T-cell (primary cell): ENCODE measurements around the gene EP400. TPM values are rescaled to one million over a fixed set of nuclear protein-coding genes. Genes with fewer than 3 reads are reported as not detected.

Experiments used
- ATAC-seq, 4 experiments: fragments of 200-7000 bp in 3 of 4; fragments of 150-1000 bp in 1 of 4; cut with Tn5 transposase; replicated peaks in 1 of 4; 1 replicate in 3 of 4; 2 replicates in 1 of 4; pipeline ENCODE4 v1.10.0; 2021; ENCODE audit warnings: moderate library complexity in 3 of 4, mild to moderate bottlenecking in 2 of 4, moderate number of reproducible peaks in 1 of 4
- CTCF ChIA-PET, 2 donors: fragments of 300-600 bp; sonication (Branson Sonifier 250); formaldehyde crosslinking; loops; one replicate each; lab custom pipeline; 2022; ENCODE audit warnings: antibody characterized with exemption in 2 of 2; lab: Charles Lee
- POLR2A ChIA-PET, 2 donors: fragments of 300-600 bp; sonication (Branson Sonifier 250); formaldehyde crosslinking; loops; one replicate each; lab custom pipeline; 2022; ENCODE audit warnings: antibody characterized with exemption in 2 of 2; lab: Charles Lee
- DNase-seq, 35 experiments: peaks; one replicate each; pipeline versions ENCODE4 v3.0.0 to v3.0.0-alpha.2; 2013 to 2023
- H3K27ac ChIP-seq: one replicate; pipeline ENCODE4 v1.5.1; 2013; ENCODE audit warnings: low read length
- H3K27me3 ChIP-seq, 2 experiments: replicated peaks in 1 of 2; 1 replicate in 1 of 2; 2 replicates in 1 of 2; pipeline versions ENCODE4 v1.6.1 to v1.7.0; 2013; ENCODE audit warnings: low read length in 1 of 2, mixed read lengths in 1 of 2; ENCODE audit not compliant: control insufficient read depth in 2 of 2, insufficient read depth in 2 of 2; ENCODE audit errors: extremely low read depth in 1 of 2
- H3K36me3 ChIP-seq, 2 donors: 1 replicate in 1 of 2; 2 replicates in 1 of 2; pipeline versions ENCODE4 v1.6.1 to v1.7.0; 2013; ENCODE audit warnings: low read length in 1 of 2; ENCODE audit not compliant: control insufficient read depth in 2 of 2, insufficient read depth in 1 of 2; ENCODE audit errors: extremely low read depth in 1 of 2
- H3K4me1 ChIP-seq, 2 experiments: 1 replicate in 1 of 2; 2 replicates in 1 of 2; pipeline versions ENCODE4 v1.6.1 to v1.7.0; 2013; ENCODE audit warnings: low read length in 2 of 2, mixed read lengths in 1 of 2; ENCODE audit not compliant: insufficient read depth in 2 of 2, control insufficient read depth in 1 of 2; ENCODE audit errors: extremely low read depth in 1 of 2
- H3K4me3 ChIP-seq, 2 donors: 1 replicate in 1 of 2; 2 replicates in 1 of 2; pipeline versions ENCODE4 v1.5.1 to v1.7.0; 2013; ENCODE audit warnings: mild to moderate bottlenecking in 2 of 2, low read length in 1 of 2, moderate library complexity in 1 of 2; ENCODE audit not compliant: control insufficient read depth in 1 of 2; ENCODE audit errors: extremely low read depth in 1 of 2
- H3K9me3 ChIP-seq: 2 replicates; pipeline ENCODE4 v1.7.0; 2013
- H3K27ac Mint-ChIP-seq, 2 donors: one replicate each; pipeline ENCODE4 v1.8.0; 2020 to 2021; ENCODE audit warnings: mild to moderate bottlenecking in 2 of 2, mixed read lengths in 2 of 2
- H3K27me3 Mint-ChIP-seq, 2 donors: one replicate each; pipeline ENCODE4 v1.8.0; 2021 to 2022; ENCODE audit warnings: mixed read lengths in 2 of 2
- H3K36me3 Mint-ChIP-seq: one replicate; pipeline ENCODE4 v1.8.0; 2021; ENCODE audit warnings: mixed read lengths
- H3K4me1 Mint-ChIP-seq, 3 donors: one replicate each; pipeline ENCODE4 v1.8.0; 2020 to 2022; ENCODE audit warnings: mixed read lengths in 3 of 3, mild to moderate bottlenecking in 1 of 3
- H3K4me3 Mint-ChIP-seq, 3 donors: one replicate each; pipeline ENCODE4 v1.8.0; 2020 to 2022; ENCODE audit warnings: mild to moderate bottlenecking in 3 of 3, mixed read lengths in 3 of 3, moderate library complexity in 3 of 3
- H3K9me3 Mint-ChIP-seq, 3 donors: one replicate each; pipeline ENCODE4 v1.8.0; 2020 to 2022; ENCODE audit warnings: mixed read lengths in 3 of 3
- WGBS: methylation state at CpG from one replicate; pipeline ENCODE4 v1.1.5; 2013; ENCODE audit warnings: missing lambda C conversion rate; ENCODE audit not compliant: insufficient coverage; 5-methylcytosine and 5-hydroxymethylcytosine counted together
- total RNA-seq, 35 experiments: library from RNA in 6 of 35; stranded (reverse) in 6 of 35; fragments of 120-200 nt in 1 of 35; gene quantifications; one replicate each; pipeline versions ENCODE4 v1.2.1 to v1.2.4 and lab custom pipeline; 2013 to 2026

Gene EP400
- total RNA-seq, 5 donors from 2014 or later (not counting 1 experiment from before 2014, with no cell fraction given), result 75.7 to 84.3 (median 79.2) TPM

GRCh38 chr12:132063491-132063890 is 113.7 kb downstream of the EP400 start:
- Histone ChIP-seq H3K9me3 (no peaks in the 10 kb centered on the region), H3K27ac (no peak overlapping the region), H3K27me3 (no peaks in the 10 kb centered on the region), H3K4me3 (no peak overlapping the region), H3K36me3 (peaks cover 14 to 64% of the 10 kb centered on the region in 2 donors), H3K4me1 (peaks cover 11 to 18% of the 10 kb centered on the region in 2 experiments)
- H3K9me3 Mint-ChIP-seq, result no peaks in the 10 kb centered on the region
- 66% methylated on average over 10 of the region's 10 CpGs for WGBS
- ATAC-seq (peak in 1 of 4 experiments; percentile 38), DNase-seq (no peak)
- peak overlapping the region in 1 of 2 donors; percentile 8 for H3K27ac Mint-ChIP-seq
- no peaks in the 10 kb centered on the region for H3K27me3 Mint-ChIP-seq
- H3K4me1 Mint-ChIP-seq, result peaks cover 12 to 30% (median 26%) of the 10 kb centered on the region in 3 donors
- peaks cover 40% of the 10 kb centered on the region for H3K36me3 Mint-ChIP-seq
- ChIA-PET CTCF (no interaction called here), POLR2A (no interaction called here)
- no peak overlapping the region for H3K4me3 Mint-ChIP-seq

- ChIA-PET POLR2A (no interaction called here), CTCF (interaction anchor here in 1 of 2 donors (0.6 kb wide), 1 partner anchor 552 kb away, joined by 3 read pairs; no protein-coding TSS in a partner anchor)
- ATAC-seq (no peak), DNase-seq (peak in 1 of 35 experiments; percentile 26)
- Histone ChIP-seq H3K4me1 (peaks cover 11 to 18% of the 10 kb centered on the region in 2 experiments), H3K9me3 (no peaks in the 10 kb centered on the region), H3K27ac (no peak overlapping the region), H3K36me3 (peaks cover 16 to 66% of the 10 kb centered on the region in 2 donors), H3K4me3 (no peak overlapping the region), H3K27me3 (no peaks in the 10 kb centered on the region)
- 91% methylated on average over 17 of the region's 19 CpGs for WGBS
- Mint-ChIP-seq H3K36me3 (peaks cover 40% of the 10 kb centered on the region), H3K4me3 (no peak overlapping the region), H3K27ac (peak overlapping the region in 1 of 2 donors; percentile 12), H3K4me1 (peaks cover 12 to 30% (median 26%) of the 10 kb centered on the region in 3 donors), H3K9me3 (no peaks in the 10 kb centered on the region), H3K27me3 (no peaks in the 10 kb centered on the region)
Measured at GRCh38 chr12:132064631-132065030, 114.9 kb downstream of the EP400 start.

- peaks cover 11 to 18% of the 10 kb centered on the region in 2 experiments for H3K4me1 ChIP-seq
- Mint-ChIP-seq H3K27ac (peak overlapping the region in 1 of 2 donors; percentile 12), H3K27me3 (no peaks in the 10 kb centered on the region), H3K9me3 (no peaks in the 10 kb centered on the region), H3K36me3 (peaks cover 40% of the 10 kb centered on the region), H3K4me3 (peak overlapping the region in 1 of 3 donors; percentile 75), H3K4me1 (peaks cover 12 to 33% (median 26%) of the 10 kb centered on the region in 3 donors)
- DNase-seq (no peak), ATAC-seq (no peak)
- peaks cover 19 to 70% of the 10 kb centered on the region in 2 donors for H3K36me3 ChIP-seq
- POLR2A ChIA-PET, result no interaction called here
- no peak overlapping the region for H3K4me3 ChIP-seq
- no peak overlapping the region for H3K27ac ChIP-seq
- 97% methylated on average over 9 of the region's 10 CpGs for WGBS
- H3K9me3 ChIP-seq, result no peaks in the 10 kb centered on the region
- H3K27me3 ChIP-seq, result no peaks in the 10 kb centered on the region
- CTCF ChIA-PET, result no interaction called here
Measured at GRCh38 chr12:132065203-132065602, 115.5 kb downstream of the EP400 start.

- no peaks in the 10 kb centered on the region for H3K9me3 Mint-ChIP-seq
- H3K27ac ChIP-seq, result peak overlapping the region; percentile 9
- peaks cover 42% of the 10 kb centered on the region for H3K36me3 Mint-ChIP-seq
- no peaks in the 10 kb centered on the region for H3K27me3 Mint-ChIP-seq
- peaks cover 19 to 70% of the 10 kb centered on the region in 2 donors for H3K36me3 ChIP-seq
- H3K4me1 ChIP-seq, result peaks cover 11 to 18% of the 10 kb centered on the region in 2 experiments
- H3K27me3 ChIP-seq, result no peaks in the 10 kb centered on the region
- DNase-seq, result no peak
- peaks cover 12 to 35% (median 26%) of the 10 kb centered on the region in 3 donors for H3K4me1 Mint-ChIP-seq
- POLR2A ChIA-PET, result no interaction called here
- CTCF ChIA-PET, result interaction anchor here in 1 of 2 donors (0.6 kb wide), 1 partner anchor 43 kb away, joined by 3 read pairs; no protein-coding TSS in a partner anchor
- ATAC-seq, result peak in 1 of 4 experiments; percentile 6
- no CpG with 5 or more reads among the region's 4 CpGs for WGBS
- H3K4me3 Mint-ChIP-seq, result peak overlapping the region; percentile 43 to 76 (median 75)
- H3K9me3 ChIP-seq, result no peaks in the 10 kb centered on the region
- H3K27ac Mint-ChIP-seq, result peak overlapping the region; percentile 88 to 92
- H3K4me3 ChIP-seq, result no peak overlapping the region
Measured at GRCh38 chr12:132065609-132066344, 116.0 kb downstream of the EP400 start.

DNA sequence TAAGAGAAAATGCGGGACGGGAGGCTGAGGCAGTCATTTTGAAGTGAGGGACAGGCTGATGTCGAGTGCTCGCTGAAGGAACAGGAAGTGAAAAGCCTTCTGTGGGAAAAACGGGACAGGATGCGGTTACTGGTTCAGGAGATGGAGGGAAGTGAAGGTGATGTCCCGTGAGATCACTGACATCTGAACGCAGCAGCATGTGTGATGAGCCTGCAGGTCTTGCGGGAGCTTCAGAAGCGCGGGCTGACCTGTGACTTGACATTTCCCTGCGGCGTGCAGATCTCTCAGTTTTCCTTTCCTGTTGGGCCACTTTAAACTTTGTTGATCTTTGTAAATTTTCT is 116.6 kb downstream of the EP400 start:
- H3K4me3 ChIP-seq, result peak overlapping the region in 1 of 2 donors; percentile 17
- peaks cover 19 to 70% of the 10 kb centered on the region in 2 donors for H3K36me3 ChIP-seq
- Mint-ChIP-seq H3K4me3 (peak overlapping the region; percentile 43 to 76 (median 75)), H3K9me3 (no peaks in the 10 kb centered on the region), H3K27ac (peak overlapping the region; percentile 88 to 92), H3K4me1 (peaks cover 12 to 36% (median 26%) of the 10 kb centered on the region in 3 donors), H3K27me3 (no peaks in the 10 kb centered on the region), H3K36me3 (peaks cover 39% of the 10 kb centered on the region)
- WGBS, result 2% methylated on average over 7 of the region's 13 CpGs
- POLR2A ChIA-PET, result no interaction called here
- no peaks in the 10 kb centered on the region for H3K27me3 ChIP-seq
- DNase-seq (peak in 10 of 35 experiments; percentile 10 to 51 (median 15)), ATAC-seq (peak; percentile 45 to 77 (median 52))
- CTCF ChIA-PET, result interaction anchor here in 1 of 2 donors (0.6 kb wide), 1 partner anchor 43 kb away, joined by 3 read pairs; no protein-coding TSS in a partner anchor
- no peaks in the 10 kb centered on the region for H3K9me3 ChIP-seq
- peak overlapping the region; percentile 9 for H3K27ac ChIP-seq
- H3K4me1 ChIP-seq, result peaks cover 11 to 18% of the 10 kb centered on the region in 2 experiments

GRCh38 chr12:132066749-132067148 is 117.0 kb downstream of the EP400 start:
- Histone ChIP-seq H3K27me3 (no peaks in the 10 kb centered on the region), H3K4me3 (peak overlapping the region in 1 of 2 donors; percentile 17), H3K4me1 (peaks cover 11 to 18% of the 10 kb centered on the region in 2 experiments), H3K27ac (peak overlapping the region; percentile 9), H3K36me3 (peaks cover 19 to 70% of the 10 kb centered on the region in 2 donors), H3K9me3 (no peaks in the 10 kb centered on the region)
- ATAC-seq, result no peak
- no peak for DNase-seq
- Mint-ChIP-seq H3K27ac (peak overlapping the region; percentile 88 to 92), H3K36me3 (peaks cover 42% of the 10 kb centered on the region), H3K9me3 (no peaks in the 10 kb centered on the region), H3K4me3 (peak overlapping the region; percentile 43 to 76 (median 75)), H3K4me1 (peaks cover 12 to 40% (median 26%) of the 10 kb centered on the region in 3 donors), H3K27me3 (no peaks in the 10 kb centered on the region)
- CTCF ChIA-PET, result no interaction called here
- WGBS, result 94% methylated on average over 14 of the region's 23 CpGs
- POLR2A ChIA-PET, result no interaction called here
